Measurements from ENCODE around the gene CFI.

GRCh38 chr4:109786846-109787245, 15.0 kb downstream of the CFI start:
- TF ChIP-seq SRF (IDR thresholded peaks at IDR 0.05; ENCODE audit: low read depth, low read length), result no peak
- TF ChIP-seq NRF1 (IDR thresholded peaks at IDR 0.05; ENCODE audit: low read depth, low read length), result no peak
- TF ChIP-seq CBX8 (IDR thresholded peaks at IDR 0.05; ENCODE audit: borderline replicate concordance, low read depth, low read length), result no peak
- TF ChIP-seq POLR2A (IDR thresholded peaks at IDR 0.05; ENCODE audit: control extremely low read depth in 1 of 2, low read depth in 2 of 2, low read length in 2 of 2), result no peak
- no peak for TF ChIP-seq JUND (IDR thresholded peaks at IDR 0.05; ENCODE audit: low read length)

All from H1 (cell line).